MM.1S (cell line): ENCODE measurements around the gene CLINT1.

Experiments used
- EZH2 ChIP-seq: fragments of 300-600 bp; sonication (generic); optimal IDR thresholded peaks from 2 replicates; pipeline ENCODE3; 2017; ENCODE audit warnings: low read depth, mild to moderate bottlenecking, antibody characterized with exemption, low read length, mixed read lengths
- EZH2phosphoT487 ChIP-seq: fragments of 300-600 bp; sonication (generic); IDR thresholded peaks from 2 replicates; pipeline ENCODE4 v1.6.1; 2018; ENCODE audit warnings: antibody characterized with exemption, low read length
- TF ChIP-seq, protein P1 (sequence below): fragments of 300-600 bp; sonication (generic); IDR thresholded peaks from 2 replicates; pipeline ENCODE4 v1.5.1; 2016; ENCODE audit warnings: antibody characterized with exemption, low read length, mixed read lengths

DNA sequence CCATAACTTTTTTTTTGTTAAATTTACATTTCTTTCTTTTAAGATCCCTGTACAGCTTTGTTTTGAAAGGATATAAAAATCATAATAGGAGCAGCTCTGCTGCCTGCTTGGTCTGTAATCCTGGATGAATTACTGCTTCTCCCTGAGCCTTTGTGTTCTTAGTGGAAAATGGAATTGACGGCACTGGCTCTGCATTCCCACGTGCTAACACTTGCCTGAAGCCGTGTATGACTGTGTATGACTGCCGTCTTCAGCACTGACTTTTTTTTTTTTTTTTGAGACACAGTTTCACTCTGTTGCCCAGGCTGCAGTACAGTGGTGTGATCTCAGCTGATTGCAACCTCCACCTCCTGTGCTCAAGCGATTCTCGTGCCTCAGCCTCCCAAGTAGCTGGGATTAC lies 123.0 kb downstream of the CLINT1 start:
- TF ChIP-seq, protein P1, sequence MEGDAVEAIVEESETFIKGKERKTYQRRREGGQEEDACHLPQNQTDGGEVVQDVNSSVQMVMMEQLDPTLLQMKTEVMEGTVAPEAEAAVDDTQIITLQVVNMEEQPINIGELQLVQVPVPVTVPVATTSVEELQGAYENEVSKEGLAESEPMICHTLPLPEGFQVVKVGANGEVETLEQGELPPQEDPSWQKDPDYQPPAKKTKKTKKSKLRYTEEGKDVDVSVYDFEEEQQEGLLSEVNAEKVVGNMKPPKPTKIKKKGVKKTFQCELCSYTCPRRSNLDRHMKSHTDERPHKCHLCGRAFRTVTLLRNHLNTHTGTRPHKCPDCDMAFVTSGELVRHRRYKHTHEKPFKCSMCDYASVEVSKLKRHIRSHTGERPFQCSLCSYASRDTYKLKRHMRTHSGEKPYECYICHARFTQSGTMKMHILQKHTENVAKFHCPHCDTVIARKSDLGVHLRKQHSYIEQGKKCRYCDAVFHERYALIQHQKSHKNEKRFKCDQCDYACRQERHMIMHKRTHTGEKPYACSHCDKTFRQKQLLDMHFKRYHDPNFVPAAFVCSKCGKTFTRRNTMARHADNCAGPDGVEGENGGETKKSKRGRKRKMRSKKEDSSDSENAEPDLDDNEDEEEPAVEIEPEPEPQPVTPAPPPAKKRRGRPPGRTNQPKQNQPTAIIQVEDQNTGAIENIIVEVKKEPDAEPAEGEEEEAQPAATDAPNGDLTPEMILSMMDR = no peak
- TF ChIP-seq EZH2 (no peak), EZH2phosphoT487 (no peak)
